Left cardiac atrium (tissue), 4 donors: ENCODE measurements around the gene STX10. TPM values are rescaled to one million over a fixed set of nuclear protein-coding genes. Genes with fewer than 3 reads are reported as not detected.
"Not testable (repeated sequence)": the region's sequence is repeated elsewhere in the genome, so short reads cannot be mapped to it uniquely, and the experiment has no call there.

Experiments used
- ATAC-seq, 2 donors: fragments of 200-7000 bp; cut with Tn5 transposase; one replicate each; pipeline ENCODE4 v1.9.1; 2020; ENCODE audit warnings: mild to moderate bottlenecking in 2 of 2, moderate library complexity in 2 of 2
- DNase-seq: peaks from one replicate; pipeline ENCODE4 v3.0.0-alpha.2; 2020
- intact Hi-C, 2 donors: fragments of 100-400 bp; cut with DNase I; formaldehyde crosslinking; loops; one replicate each; pipeline versions ENCODE4 v1.14.1 to v1.15.1; 2022 to 2023
- total RNA-seq, 2 donors: library from RNA; stranded (reverse); fragmentation: NEBNext Ultra II Directional; extraction: Animal tissue kit (Norgen Biotek cat#: 25700); gene quantifications; one replicate each; pipeline ENCODE4 v1.2.1, GENCODE V29; 2021
- donor health status: DM: no; HTN: yes; CAD: no.
- donor health status: DM: no; HTN: yes; CAD: no; lungs with severe emphysema.
- donor health status: DM: yes; HTN: yes; CAD: no.
- donor health status: Dilated cardiomyopathy.

The STX10 gene
- total RNA-seq, 2 donors from 2014 or later, result 30.0 to 36.1 TPM

- intact Hi-C loops, ATAC-seq: not testable (repeated sequence)
Observed at GRCh38 chr19:13166151-13166550, 16.0 kb upstream of the STX10 start.

DNA sequence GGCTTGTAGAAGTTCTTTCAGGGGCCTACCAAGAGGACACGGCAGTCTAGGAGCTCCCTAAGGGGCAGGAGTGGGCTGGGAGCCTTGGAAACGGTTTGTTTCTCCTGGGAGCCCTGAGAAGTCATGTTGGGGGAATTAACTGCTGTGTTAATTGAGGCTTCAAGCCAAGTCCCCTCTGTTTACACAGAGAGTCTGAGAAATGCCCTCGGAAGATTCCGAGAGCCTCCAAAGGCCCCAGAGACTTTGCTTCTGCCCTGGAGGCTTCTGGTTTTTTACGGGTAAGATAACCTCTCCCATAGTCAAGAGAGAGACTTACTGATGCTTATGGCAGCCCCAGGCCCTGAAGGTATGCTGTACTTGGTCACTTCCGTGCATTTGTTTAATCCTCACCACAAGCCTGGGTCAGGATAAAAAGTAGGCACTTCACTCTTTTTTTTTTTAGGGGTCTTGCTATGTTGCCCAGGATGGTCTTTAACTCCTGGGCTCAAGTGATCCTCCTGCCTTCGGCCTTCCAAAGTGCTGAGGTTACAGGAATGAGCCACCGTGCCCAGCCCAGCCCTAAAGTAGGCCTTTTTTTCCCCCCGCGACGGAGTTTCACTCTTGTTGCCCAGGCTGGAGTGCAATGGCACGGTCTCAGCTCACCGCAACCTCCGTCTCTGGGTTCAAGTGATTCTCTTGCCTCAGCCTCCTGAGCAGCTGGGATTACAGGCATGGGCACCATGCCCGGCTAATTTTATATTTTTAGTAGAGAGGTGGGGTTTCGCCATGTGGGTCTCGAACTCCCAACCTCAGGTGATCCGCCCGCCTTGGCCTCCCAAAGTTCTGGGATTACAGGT is 15.2 kb upstream of the STX10 start:
- intact Hi-C loops, result no loop called here
- no peak for DNase-seq
- ATAC-seq, result no peak

More at GRCh38 chr19:13166151-13166550, 16.0 kb upstream of the STX10 start:
- not testable (repeated sequence) for DNase-seq

GRCh38 chr19:13164343-13165161 is 14.4 kb upstream of the STX10 start:
- intact Hi-C loops, result no loop called here
- peak; percentile 82 for DNase-seq
- peak; percentile 28 to 34 for ATAC-seq

GRCh38 chr19:13163609-13164342 is 13.6 kb upstream of the STX10 start:
- ATAC-seq, result peak; percentile 47 to 63
- intact Hi-C loops, result no loop called here

DNA sequence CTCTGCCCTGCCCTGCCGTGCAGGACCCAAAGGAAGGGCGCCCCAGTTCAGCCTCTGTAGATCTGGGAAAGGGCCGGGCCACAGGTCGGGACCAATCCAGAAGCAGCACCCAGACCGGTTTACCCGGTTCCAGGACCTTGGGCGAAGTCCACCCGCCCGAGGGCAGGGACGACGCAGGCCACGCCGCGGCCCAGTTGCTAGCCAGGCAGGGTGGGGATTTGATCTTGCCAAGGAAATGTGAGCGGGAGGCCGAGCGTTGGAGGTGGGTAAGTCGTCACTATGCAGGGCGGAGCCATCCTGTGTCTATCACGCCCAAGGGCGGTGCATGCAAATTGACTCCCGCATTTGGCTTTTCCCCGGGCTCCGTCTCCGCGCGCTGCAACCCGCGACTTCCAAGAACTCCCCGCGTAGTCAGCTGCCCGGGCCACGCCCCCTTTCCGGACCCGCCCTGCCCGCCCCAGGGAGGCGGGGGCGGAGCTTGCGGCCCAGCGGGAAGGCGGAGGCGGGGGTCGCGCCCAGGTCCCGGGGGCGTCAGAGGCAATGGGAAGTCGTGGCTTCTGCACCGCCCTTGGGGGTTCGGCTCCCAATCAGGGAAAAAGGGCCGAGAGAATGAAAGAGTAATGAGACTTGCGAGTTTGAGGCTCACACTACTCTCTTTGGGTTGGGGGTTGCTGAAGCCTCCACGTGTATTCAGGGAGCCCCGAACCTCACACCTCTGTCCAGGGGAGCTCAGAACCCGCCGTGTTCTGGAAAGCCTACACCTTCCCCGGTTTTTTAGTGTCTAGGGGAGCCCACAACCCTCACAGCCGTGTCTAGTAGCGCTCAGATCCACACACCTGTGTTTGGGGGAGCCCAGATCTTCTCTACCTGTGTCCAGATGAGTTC is 12.8 kb upstream of the STX10 start:
- intact Hi-C loops, result no loop called here
- ATAC-seq (peak; percentile 88 to 89), DNase-seq (peak; percentile 98)

More at GRCh38 chr19:13163609-13164342, 13.6 kb upstream of the STX10 start:
- peak; percentile 79 for DNase-seq

- intact Hi-C loops, result no loop called here
- no peak for DNase-seq
- no peak for ATAC-seq
Observed at GRCh38 chr19:13160557-13160956, 10.4 kb upstream of the STX10 start.

GRCh38 chr19:13159713-13160112 is 9.5 kb upstream of the STX10 start:
- ATAC-seq (no peak), DNase-seq (no peak)
- intact Hi-C loops, result loop anchor here in 1 of 2 donors (10.0 kb wide), 1 partner anchor 685 kb away; no protein-coding TSS in a partner anchor

DNA sequence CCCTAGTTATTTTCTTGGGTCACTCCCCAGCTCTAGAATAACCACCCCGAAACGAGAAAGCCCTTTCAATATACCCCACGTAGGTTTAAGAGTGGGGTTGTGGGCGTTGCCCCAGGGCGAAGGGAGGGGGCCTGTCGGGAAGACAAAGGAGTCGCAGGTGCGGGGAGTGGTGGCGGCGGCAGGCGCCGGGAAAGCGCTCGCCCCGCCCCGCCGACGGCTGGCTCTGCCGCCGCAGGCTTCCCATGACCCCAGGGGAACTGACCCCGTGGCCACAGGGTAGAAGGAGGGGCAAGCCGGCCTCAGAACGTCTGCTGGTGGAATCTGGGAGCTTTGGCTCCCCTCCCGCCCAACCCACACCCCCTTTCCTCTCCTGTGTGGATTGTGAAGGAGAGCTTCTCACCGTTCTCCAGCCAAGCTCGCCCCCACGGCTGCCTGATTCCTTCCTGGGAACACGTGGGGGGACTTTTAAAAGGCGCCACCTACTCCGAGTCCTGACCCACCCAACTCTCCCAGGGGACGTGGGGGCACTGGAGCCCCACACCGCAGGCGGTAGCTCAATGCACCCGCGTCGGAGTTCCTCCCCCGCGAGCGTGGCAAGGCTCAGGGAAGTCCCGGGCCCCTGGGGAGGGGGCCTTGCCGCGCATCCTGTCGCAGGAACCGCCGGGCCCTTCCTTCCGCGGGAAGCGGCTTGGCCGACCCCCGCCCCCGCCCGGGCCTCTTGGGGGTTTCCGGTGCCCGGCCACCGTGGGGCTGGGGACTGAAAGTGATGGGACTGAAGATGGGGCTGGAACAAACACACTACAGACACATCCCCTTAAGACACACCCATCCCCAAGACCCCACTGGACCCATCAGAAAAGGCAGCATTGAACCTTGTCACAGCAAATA is 5.5 kb upstream of the STX10 start:
- intact Hi-C loops, result loop anchor here in 1 of 2 donors (10.0 kb wide), 1 partner anchor 689 kb away; no protein-coding TSS in a partner anchor
- DNase-seq (peak; percentile 88), ATAC-seq (peak; percentile 6 to 18)

- DNase-seq, result peak; percentile 77
- intact Hi-C loops, result loop anchor here in 1 of 2 donors (5.0 to 10.0 kb wide), 3 partner anchors 53 to 690 kb away; partner anchors contain the start of gene LYL1
- no peak for ATAC-seq
Observed at GRCh38 chr19:13154911-13155471, 4.8 kb upstream of the STX10 start.

DNA sequence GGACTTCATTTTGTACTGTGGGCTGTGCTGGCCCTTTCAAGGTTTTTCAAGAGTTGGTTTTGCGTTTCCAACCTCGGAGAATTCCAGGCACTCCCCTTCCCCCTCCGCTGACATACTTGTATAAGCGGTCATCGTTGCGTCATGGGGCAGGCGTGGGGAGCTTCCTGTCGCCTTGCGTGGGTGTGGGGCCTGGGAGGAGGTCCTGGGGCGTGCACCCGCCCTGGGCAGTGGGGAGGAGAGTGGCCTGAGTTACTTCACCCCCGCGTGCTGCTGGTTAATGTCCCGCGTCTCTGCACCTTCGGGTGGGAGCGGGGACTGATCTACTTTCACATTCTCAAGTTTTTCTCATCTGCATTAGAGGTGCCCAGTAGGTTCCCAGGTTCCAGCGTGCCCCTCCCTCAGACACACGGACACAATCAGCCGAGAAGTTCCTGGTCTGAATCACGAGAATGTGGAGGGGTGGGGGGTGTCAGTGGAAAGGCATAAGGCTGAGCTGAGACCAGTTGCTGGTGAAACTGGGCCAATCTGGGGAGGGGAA is 4.1 kb upstream of the STX10 start:
- intact Hi-C loops, result loop anchor here in 1 of 2 donors (5.0 to 10.0 kb wide), 3 partner anchors 52 to 690 kb away; partner anchors contain the start of gene LYL1
- ATAC-seq, result peak; percentile 27 to 28
- peak; percentile 96 for DNase-seq

DNA sequence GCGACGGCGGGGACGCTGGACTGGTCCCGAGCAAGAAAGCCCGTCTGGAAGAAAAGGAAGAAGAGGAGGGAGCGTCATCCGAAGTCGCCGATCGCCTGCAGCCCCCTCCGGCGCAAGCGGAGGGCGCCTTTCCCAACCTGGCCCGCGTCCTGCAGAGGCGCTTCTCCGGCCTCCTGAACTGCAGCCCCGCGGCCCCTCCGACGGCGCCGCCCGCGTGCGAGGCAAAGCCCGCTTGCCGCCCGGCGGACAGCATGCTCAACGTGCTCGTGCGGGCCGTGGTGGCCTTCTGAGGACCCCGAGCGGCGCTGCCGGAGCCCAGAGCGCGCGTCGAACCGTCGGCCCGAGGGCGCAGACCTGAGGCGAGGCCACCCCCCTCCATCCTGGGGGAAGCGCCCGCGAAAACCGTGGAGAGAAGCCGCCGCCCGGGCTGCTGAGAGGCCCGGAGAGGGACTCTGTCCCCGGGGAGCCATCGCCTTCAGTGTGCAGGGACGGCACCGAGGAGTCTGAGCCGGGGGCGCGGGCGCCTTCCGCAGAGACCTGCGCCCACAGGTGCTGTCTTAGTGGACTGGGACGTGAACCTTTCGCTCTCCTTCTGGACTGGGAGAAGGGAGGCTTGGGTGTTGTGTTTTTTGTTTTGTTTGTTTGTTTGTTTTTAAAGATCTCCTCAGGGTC is 3.5 kb upstream of the STX10 start:
- intact Hi-C loops, result loop anchor here in 1 of 2 donors (5.0 to 10.0 kb wide), 3 partner anchors 51 to 691 kb away; partner anchors contain the start of gene LYL1
- ATAC-seq (no peak), DNase-seq (peak; percentile 46)

GRCh38 chr19:13152974-13153568 is 2.9 kb upstream of the STX10 start:
- DNase-seq, result peak; percentile 95
- ATAC-seq, result peak; percentile 51 to 55
- intact Hi-C loops, result loop anchor here in 1 of 2 donors (5.0 to 10.0 kb wide), 3 partner anchors 51 to 692 kb away; partner anchors contain the start of gene LYL1

- ATAC-seq (peak; percentile 0), DNase-seq (no peak)
- intact Hi-C loops, result loop anchor here in 1 of 2 donors (5.0 to 10.0 kb wide), 3 partner anchors 50 to 692 kb away; partner anchors contain the start of gene LYL1
Observed at GRCh38 chr19:13152356-13152973, 2.3 kb upstream of the STX10 start.

DNA sequence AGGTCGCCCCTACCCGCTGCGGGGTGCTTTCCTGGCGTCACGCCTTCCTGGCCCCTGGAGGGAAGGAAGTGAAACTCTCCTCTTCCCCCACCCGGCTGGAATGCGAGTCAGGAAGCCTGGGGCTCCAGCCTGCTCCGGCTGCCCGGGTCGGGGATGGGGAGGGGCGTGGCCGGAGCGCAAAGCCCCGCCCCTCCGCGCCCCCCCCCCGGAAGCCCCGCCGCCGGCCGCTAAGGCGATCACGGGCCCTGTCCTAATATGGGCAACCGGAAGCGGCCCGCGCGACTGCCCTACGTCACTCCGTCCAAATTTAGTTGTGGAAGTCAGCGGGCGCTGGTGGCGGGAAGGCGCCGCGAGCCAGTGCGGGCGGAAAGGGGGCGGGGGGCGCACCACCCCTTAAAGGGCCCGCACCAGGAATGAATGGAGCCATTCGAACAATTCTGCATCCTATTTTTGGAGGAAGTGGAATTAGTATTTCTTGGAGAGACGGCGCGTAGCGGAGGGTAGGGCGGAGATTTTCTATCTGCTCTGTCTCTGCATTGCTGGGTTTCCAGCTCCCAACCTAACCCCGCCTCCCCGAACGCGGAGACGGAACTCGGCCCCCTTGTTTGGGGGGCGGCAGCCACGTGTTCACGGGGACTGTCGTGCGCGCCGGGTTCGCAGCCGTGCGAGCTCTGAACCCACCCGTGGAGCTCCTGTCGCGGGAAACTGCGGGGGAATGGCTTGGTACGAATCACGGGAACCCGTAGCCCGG is 1.6 kb upstream of the STX10 start:
- DNase-seq, result peak; percentile 98
- intact Hi-C loops, result loop anchor here in 1 of 2 donors (5.0 to 10.0 kb wide), 3 partner anchors 49 to 693 kb away; partner anchors contain the start of gene LYL1
- ATAC-seq, result peak; percentile 65 to 67
